ENCODE results near the gene NEMF. TPM values are rescaled to one million over a fixed set of nuclear protein-coding genes. Genes with fewer than 3 reads are reported as not detected.
"Not testable (repeated sequence)": the region's sequence is repeated elsewhere in the genome, so short reads cannot be mapped to it uniquely, and the experiment has no call there.

Gene NEMF
- total and polyA plus RNA-seq, 3 experiments from 2014 or later: 48.9 to 71.9 (median 69.2) TPM

DNA sequence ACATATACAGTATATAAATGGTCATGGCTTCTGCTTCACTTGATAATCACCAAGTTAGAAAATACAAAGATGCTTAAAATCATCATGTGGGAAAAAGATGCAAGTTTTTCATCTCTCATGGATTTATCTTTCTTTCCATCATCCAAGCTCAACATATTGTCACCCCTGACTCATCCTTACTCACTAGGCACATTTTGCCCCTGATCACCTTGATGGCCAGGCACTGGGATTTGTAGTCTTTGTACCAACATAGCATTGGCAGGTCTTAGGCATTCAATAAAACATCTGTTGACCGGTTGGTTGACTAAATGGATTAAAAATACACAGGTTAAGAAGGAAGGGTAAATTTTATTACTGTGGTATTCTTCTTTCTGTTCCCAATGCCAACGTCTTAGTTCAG is 56.6 kb downstream of the NEMF start:
- Histone ChIP-seq H3K36me3 (ENCODE audit: insufficient read depth, low read length) (peaks cover 69% of the 10 kb centered on the region), H3K4me1 (ENCODE audit: insufficient read depth, low read length) (no peaks in the 10 kb centered on the region), H3K4me3 (ENCODE audit: low read length) (no peak overlapping the region), H3K9me3 (ENCODE audit: low read length) (no peaks in the 10 kb centered on the region), H3K27ac (ENCODE audit: low read depth, low read length) (no peak overlapping the region), H3K27me3 (ENCODE audit: insufficient read depth, low read length, poor library complexity, severe bottlenecking) (no peaks in the 10 kb centered on the region)
- Mint-ChIP-seq H3K9me3 (no peaks in the 10 kb centered on the region), H3K4me1 (peaks cover 0 to 3% (median 0%) of the 10 kb centered on the region in 3 donors), H3K27me3 (no peaks in the 10 kb centered on the region), H3K27ac (peak overlapping the region in 5 of 8 donors; percentile 11 to 67 (median 48)), H3K36me3 (peaks cover 15 to 90% (median 26%) of the 10 kb centered on the region in 3 donors), H3K4me3 (no peak overlapping the region)
- ChIA-PET CTCF (interaction anchor here (0.5 kb wide), 1 partner anchor 93 kb away, joined by 3 read pairs; no protein-coding TSS in a partner anchor), POLR2A (no interaction called here)
- DNase-seq: no peak

DNA sequence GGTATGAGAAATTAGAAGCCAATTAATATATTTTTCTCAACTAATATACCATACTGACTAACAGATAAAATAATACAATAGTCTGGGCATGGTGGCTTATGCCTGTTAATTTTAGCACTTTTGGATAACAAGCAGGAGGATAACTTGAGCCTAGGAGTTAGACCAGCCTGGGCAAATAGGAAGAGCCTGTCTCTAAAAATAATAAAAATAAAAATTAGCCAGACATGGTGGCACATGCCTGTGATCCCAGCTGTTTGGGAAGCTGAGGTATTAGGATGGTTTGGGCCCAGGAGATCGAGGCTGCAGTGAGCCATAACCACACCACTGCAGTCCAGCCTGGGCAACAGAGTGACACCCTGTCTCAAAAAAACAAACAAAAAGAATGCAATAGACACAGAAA is 60.0 kb downstream of the NEMF start:
- H3K36me3 Mint-ChIP-seq: peaks cover 10 to 94% (median 17%) of the 10 kb centered on the region in 3 donors
- no peak overlapping the region for H3K27ac Mint-ChIP-seq
- no peak for DNase-seq
- Histone ChIP-seq H3K9me3 (ENCODE audit: low read length) (no peaks in the 10 kb centered on the region), H3K4me1 (ENCODE audit: insufficient read depth, low read length) (no peaks in the 10 kb centered on the region), H3K4me3 (ENCODE audit: low read length) (no peak overlapping the region), H3K36me3 (ENCODE audit: insufficient read depth, low read length) (peaks cover 61% of the 10 kb centered on the region), H3K27ac (ENCODE audit: low read depth, low read length) (no peak overlapping the region), H3K27me3 (ENCODE audit: insufficient read depth, low read length, poor library complexity, severe bottlenecking) (no peaks in the 10 kb centered on the region)
- CTCF ChIA-PET: no interaction called here
- POLR2A ChIA-PET: no interaction called here
- no peaks in the 10 kb centered on the region for H3K9me3 Mint-ChIP-seq
- H3K4me3 Mint-ChIP-seq: no peak overlapping the region
- H3K4me1 Mint-ChIP-seq: peaks cover 0 to 3% (median 0%) of the 10 kb centered on the region in 3 donors
- H3K27me3 Mint-ChIP-seq: no peaks in the 10 kb centered on the region

DNA sequence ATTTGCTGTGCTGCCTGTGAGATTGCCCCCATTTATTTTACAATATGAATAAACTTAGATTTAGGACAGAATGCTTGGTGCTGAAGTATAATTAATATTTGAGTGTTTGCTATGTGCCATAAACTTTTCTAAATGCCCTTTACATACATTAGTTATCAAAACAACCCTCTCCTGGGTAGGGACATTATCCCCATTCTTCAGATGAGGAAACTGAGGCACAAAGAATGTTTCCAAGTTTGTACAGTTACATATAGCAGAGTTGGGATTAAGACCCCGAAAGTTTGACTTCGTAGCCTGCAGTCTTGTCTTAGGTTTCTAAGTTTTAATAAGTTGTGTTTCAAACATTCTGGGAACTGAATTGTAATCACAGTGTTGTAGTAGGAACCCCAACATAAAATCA is 66.3 kb downstream of the NEMF start:
- no peaks in the 10 kb centered on the region for H3K27me3 ChIP-seq (ENCODE audit: insufficient read depth, low read length, poor library complexity, severe bottlenecking)
- CTCF ChIA-PET: no interaction called here
- peaks cover 49% of the 10 kb centered on the region for H3K36me3 ChIP-seq (ENCODE audit: insufficient read depth, low read length)
- POLR2A ChIA-PET: no interaction called here
- Mint-ChIP-seq H3K27me3 (no peaks in the 10 kb centered on the region), H3K9me3 (no peaks in the 10 kb centered on the region), H3K4me3 (no peak overlapping the region), H3K4me1 (peaks cover 0 to 4% (median 0%) of the 10 kb centered on the region in 3 donors), H3K36me3 (peaks cover 5 to 95% (median 21%) of the 10 kb centered on the region in 3 donors), H3K27ac (peak overlapping the region in 1 of 8 donors; percentile 8)
- H3K4me1 ChIP-seq (ENCODE audit: insufficient read depth, low read length): no peaks in the 10 kb centered on the region
- no peak overlapping the region for H3K27ac ChIP-seq (ENCODE audit: low read depth, low read length)
- H3K4me3 ChIP-seq (ENCODE audit: low read length): no peak overlapping the region
- no peaks in the 10 kb centered on the region for H3K9me3 ChIP-seq (ENCODE audit: low read length)
- no peak for DNase-seq

DNA sequence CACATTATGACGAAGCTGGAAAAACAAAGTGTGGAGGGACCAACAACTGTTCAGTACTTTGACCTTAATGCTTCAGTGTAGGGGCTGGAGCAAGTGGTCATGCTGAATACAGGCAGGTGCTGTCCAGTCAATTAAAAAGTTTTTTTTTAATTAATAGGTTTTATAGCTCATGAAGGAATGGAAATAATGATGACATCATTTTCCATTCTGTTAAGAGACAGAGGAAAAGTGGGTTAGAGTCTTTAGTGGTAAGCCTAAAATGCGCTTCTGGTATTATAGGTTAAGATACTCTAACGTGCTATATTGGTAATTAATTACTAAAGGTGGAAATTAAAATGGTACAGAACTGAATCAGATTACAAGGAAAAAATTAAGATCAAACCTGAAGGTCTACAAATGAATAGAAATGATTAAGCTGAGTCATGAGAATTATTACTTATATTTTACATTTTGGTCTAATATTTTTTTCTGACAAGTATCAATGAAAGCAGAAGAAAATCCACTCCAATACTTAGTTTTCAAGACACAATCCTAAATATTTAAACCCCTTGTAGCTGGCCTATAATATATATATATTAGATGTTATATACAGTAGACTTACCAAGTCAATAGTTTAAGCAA is 69.1 kb downstream of the NEMF start:
- no peaks in the 10 kb centered on the region for H3K9me3 ChIP-seq (ENCODE audit: low read length)
- H3K4me3 ChIP-seq (ENCODE audit: low read length): no peak overlapping the region
- H3K36me3 ChIP-seq (ENCODE audit: insufficient read depth, low read length): peaks cover 44% of the 10 kb centered on the region
- ChIA-PET CTCF (interaction anchor here (1.1 to 1.6 kb wide), 3 partner anchors 15 to 163 kb away, joined by 3 to 4 read pairs (median 3); partner anchors contain the start of genes MGAT2 and RPL36AL), POLR2A (interaction anchor here (0.9 kb wide), 1 partner anchor 16 kb away, joined by 3 read pairs; the partner anchor contains the start of gene KLHDC2)
- H3K27ac ChIP-seq (ENCODE audit: low read depth, low read length): no peak overlapping the region
- H3K27me3 ChIP-seq (ENCODE audit: insufficient read depth, low read length, poor library complexity, severe bottlenecking): no peaks in the 10 kb centered on the region
- DNase-seq: no peak
- no peaks in the 10 kb centered on the region for H3K4me1 ChIP-seq (ENCODE audit: insufficient read depth, low read length)
- Mint-ChIP-seq H3K9me3 (no peaks in the 10 kb centered on the region), H3K36me3 (peaks cover 3 to 93% (median 30%) of the 10 kb centered on the region in 3 donors), H3K27me3 (no peaks in the 10 kb centered on the region), H3K27ac (peak overlapping the region in 1 of 8 donors; percentile 6), H3K4me3 (no peak overlapping the region), H3K4me1 (peaks cover 0 to 4% (median 0%) of the 10 kb centered on the region in 3 donors)

DNA sequence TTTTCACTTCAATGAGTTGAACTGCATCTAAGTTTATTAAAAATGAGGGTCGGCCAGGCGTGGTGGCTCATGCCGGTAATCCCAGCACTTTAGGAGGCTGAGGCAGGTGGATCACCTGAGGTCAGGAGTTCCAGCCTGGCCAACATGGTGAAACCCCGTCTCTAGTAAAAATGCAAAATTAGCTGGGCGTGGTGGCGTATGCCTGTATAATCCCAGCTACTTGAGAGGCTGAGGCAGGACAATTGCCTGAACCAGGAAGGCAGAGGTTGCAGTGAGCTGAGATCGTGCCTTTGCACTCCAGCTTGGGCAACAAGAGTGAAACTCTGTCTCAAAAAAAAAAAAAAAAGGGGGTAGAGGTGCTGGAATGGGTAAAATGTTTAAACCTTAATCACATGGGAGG is 71.5 kb downstream of the NEMF start:
- ChIA-PET CTCF (interaction anchor here (0.6 to 2.0 kb wide), 3 partner anchors 10 to 331 kb away, joined by 3 to 9 read pairs (median 4); partner anchors contain the start of gene KLHDC2), POLR2A (interaction anchor here (0.6 kb wide), 1 partner anchor 17 kb away, joined by 3 read pairs; no protein-coding TSS in a partner anchor)
- not testable (repeated sequence) for H3K4me3 ChIP-seq (ENCODE audit: low read length); H3K9me3 Mint-ChIP-seq; H3K9me3 ChIP-seq (ENCODE audit: low read length); H3K4me1 Mint-ChIP-seq; H3K4me1 ChIP-seq (ENCODE audit: insufficient read depth, low read length); H3K27me3 Mint-ChIP-seq; H3K27me3 ChIP-seq (ENCODE audit: insufficient read depth, low read length, poor library complexity, severe bottlenecking); DNase-seq; H3K4me3 Mint-ChIP-seq; H3K27ac ChIP-seq (ENCODE audit: low read depth, low read length)
- H3K36me3 Mint-ChIP-seq: peaks cover 3 to 90% (median 29%) of the 10 kb centered on the region in 3 donors
- H3K36me3 ChIP-seq (ENCODE audit: insufficient read depth, low read length): peaks cover 43% of the 10 kb centered on the region
- H3K27ac Mint-ChIP-seq: peak overlapping the region in 1 of 8 donors; percentile 2

DNA sequence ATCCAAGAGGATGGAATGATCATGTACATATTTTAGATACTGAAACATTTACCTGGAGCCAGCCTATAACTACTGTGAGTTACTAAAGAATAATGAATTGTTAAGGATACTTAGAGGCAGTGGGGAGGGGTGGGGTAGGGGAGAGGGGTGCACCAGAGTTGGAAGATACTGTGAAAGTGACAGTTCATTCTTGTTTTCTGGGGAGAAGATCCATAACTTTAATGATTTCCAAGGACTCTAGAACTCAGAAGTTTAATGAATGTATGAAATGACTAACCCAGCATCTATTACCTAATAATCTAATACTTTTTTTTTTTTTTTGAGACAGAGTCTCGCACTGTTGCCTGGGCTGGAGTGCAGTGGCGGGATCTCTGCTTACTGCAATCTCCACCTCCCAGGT is 74.2 kb downstream of the NEMF start:
- Histone ChIP-seq H3K27me3 (ENCODE audit: insufficient read depth, low read length, poor library complexity, severe bottlenecking) (no peaks in the 10 kb centered on the region), H3K4me3 (ENCODE audit: low read length) (no peak overlapping the region), H3K27ac (ENCODE audit: low read depth, low read length) (no peak overlapping the region), H3K9me3 (ENCODE audit: low read length) (no peaks in the 10 kb centered on the region), H3K4me1 (ENCODE audit: insufficient read depth, low read length) (no peaks in the 10 kb centered on the region), H3K36me3 (ENCODE audit: insufficient read depth, low read length) (peaks cover 40% of the 10 kb centered on the region)
- ChIA-PET POLR2A (no interaction called here), CTCF (no interaction called here)
- H3K4me1 Mint-ChIP-seq: peaks cover 10 to 23% (median 18%) of the 10 kb centered on the region in 3 donors
- DNase-seq: no peak
- H3K27ac Mint-ChIP-seq: no peak overlapping the region
- no peaks in the 10 kb centered on the region for H3K27me3 Mint-ChIP-seq
- H3K4me3 Mint-ChIP-seq: no peak overlapping the region
- peaks cover 3 to 83% (median 23%) of the 10 kb centered on the region in 3 donors for H3K36me3 Mint-ChIP-seq
- no peaks in the 10 kb centered on the region for H3K9me3 Mint-ChIP-seq

DNA sequence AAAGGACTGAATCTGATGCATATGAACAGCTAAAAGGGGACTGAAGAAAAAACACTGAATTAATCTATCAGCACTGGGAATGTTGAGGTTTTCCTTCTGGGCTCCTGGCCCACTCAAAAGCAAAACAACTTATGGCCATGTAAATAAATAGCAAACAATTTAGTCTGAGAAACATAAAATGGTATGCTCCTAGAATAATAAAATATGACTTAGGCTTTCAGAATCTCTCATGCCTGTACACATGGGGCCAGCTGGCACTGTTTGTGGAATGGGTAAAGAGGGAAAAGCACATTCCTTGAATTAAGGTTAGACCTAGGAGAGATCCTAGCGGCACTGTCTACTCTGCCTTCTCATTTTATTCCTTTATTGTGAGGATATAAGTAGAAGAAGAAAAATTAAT is 78.5 kb downstream of the NEMF start:
- no peaks in the 10 kb centered on the region for H3K27me3 ChIP-seq (ENCODE audit: insufficient read depth, low read length, poor library complexity, severe bottlenecking)
- Mint-ChIP-seq H3K4me3 (peak overlapping the region in 1 of 7 donors; percentile 41), H3K27ac (peak overlapping the region in 5 of 8 donors; percentile 24 to 77 (median 58)), H3K9me3 (no peaks in the 10 kb centered on the region), H3K27me3 (no peaks in the 10 kb centered on the region), H3K4me1 (peaks cover 28 to 47% (median 44%) of the 10 kb centered on the region in 3 donors), H3K36me3 (peaks cover 0 to 58% (median 6%) of the 10 kb centered on the region in 3 donors)
- peaks cover 17% of the 10 kb centered on the region for H3K4me1 ChIP-seq (ENCODE audit: insufficient read depth, low read length)
- peaks cover 17% of the 10 kb centered on the region for H3K36me3 ChIP-seq (ENCODE audit: insufficient read depth, low read length)
- no peak for DNase-seq
- no peaks in the 10 kb centered on the region for H3K9me3 ChIP-seq (ENCODE audit: low read length)
- no peak overlapping the region for H3K4me3 ChIP-seq (ENCODE audit: low read length)
- ChIA-PET CTCF (interaction anchor here (1.0 kb wide), 1 partner anchor 35 kb away, joined by 3 read pairs; no protein-coding TSS in a partner anchor), POLR2A (interaction anchor here (0.6 to 1.0 kb wide), 2 partner anchors 140 to 182 kb away, joined by 4 read pairs; no protein-coding TSS in a partner anchor)
- no peak overlapping the region for H3K27ac ChIP-seq (ENCODE audit: low read depth, low read length)

DNA sequence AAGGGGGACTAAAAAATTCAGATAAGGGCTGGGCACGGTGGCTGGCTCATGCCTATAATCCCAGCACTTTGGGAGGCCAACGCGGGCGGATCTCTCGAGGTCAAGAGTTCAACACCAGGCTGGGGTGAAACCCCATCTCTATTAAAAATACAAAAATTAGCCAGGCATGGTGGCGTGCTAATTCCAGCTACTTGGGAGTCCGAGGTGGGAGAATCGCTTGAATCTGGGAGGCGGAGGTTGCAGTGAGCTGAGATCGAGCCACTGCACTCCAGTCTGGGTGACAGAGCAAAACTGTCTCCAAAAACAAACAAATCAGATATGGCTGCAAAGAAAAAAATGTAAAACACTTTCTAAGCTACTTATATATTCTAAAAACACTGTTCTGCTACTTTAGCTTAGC is 80.9 kb downstream of the NEMF start:
- H3K27ac Mint-ChIP-seq: peak overlapping the region in 6 of 8 donors; percentile 0 to 99 (median 62)
- peaks cover 0 to 44% (median 2%) of the 10 kb centered on the region in 3 donors for H3K36me3 Mint-ChIP-seq
- H3K27me3 Mint-ChIP-seq; H3K9me3 Mint-ChIP-seq; H3K9me3 ChIP-seq (ENCODE audit: low read length); H3K27me3 ChIP-seq (ENCODE audit: insufficient read depth, low read length, poor library complexity, severe bottlenecking); H3K4me3 Mint-ChIP-seq; POLR2A ChIA-PET; DNase-seq; H3K36me3 ChIP-seq (ENCODE audit: insufficient read depth, low read length); H3K4me3 ChIP-seq (ENCODE audit: low read length); H3K27ac ChIP-seq (ENCODE audit: low read depth, low read length): not testable (repeated sequence)
- peaks cover 39 to 61% (median 60%) of the 10 kb centered on the region in 3 donors for H3K4me1 Mint-ChIP-seq
- CTCF ChIA-PET: interaction anchor here (1.2 to 2.2 kb wide), 4 partner anchors 9 to 138 kb away, joined by 3 to 7 read pairs (median 4); no protein-coding TSS in a partner anchor
- peaks cover 26% of the 10 kb centered on the region for H3K4me1 ChIP-seq (ENCODE audit: insufficient read depth, low read length)
